Cardiac septum (tissue), 1 donor: ENCODE data around the gene MTHFD1L. TPM values are rescaled to one million over a fixed set of nuclear protein-coding genes. Genes with fewer than 3 reads are reported as not detected.
A peak's percentile ranks its signal among the peaks of the same experiment; 100 is the strongest.

ENCODE experiments used
- DNase-seq: peaks from one replicate; pipeline ENCODE4 v3.0.0-alpha.2; 2020; ENCODE audit warnings: low spot score
- intact Hi-C: fragments of 100-400 bp; cut with DNase I; formaldehyde crosslinking; loops from one replicate; pipeline ENCODE4 v1.14.0; 2022
- total RNA-seq: library from RNA; stranded (reverse); fragmentation: NEBNext Ultra II Directional; extraction: Animal tissue kit (Norgen Biotek cat#: 25700); gene quantifications from one replicate; pipeline ENCODE4 v1.2.1, GENCODE V29; 2021
- donor health status: DM: no; HTN: no; CAD: no.

Gene MTHFD1L
- total RNA-seq, 1 donor from 2014 or later = 5.3 TPM

- no peak for DNase-seq
- intact Hi-C loops = no loop called here
These were observed 140.6 kb downstream of the MTHFD1L start for GRCh38 chr6:151005896-151006632.

- DNase-seq = no peak
- intact Hi-C loops = no loop called here
These were observed 141.6 kb downstream of the MTHFD1L start for GRCh38 chr6:151007076-151007475.

GRCh38 chr6:151007922-151008321, 142.4 kb downstream of the MTHFD1L start:
- no peak for DNase-seq
- intact Hi-C loops = no loop called here

GRCh38 chr6:151008425-151008824, 142.9 kb downstream of the MTHFD1L start:
- no peak for DNase-seq
- intact Hi-C loops = no loop called here

GRCh38 chr6:151009576-151009975, 144.1 kb downstream of the MTHFD1L start:
- DNase-seq = no peak
- intact Hi-C loops = no loop called here

GRCh38 chr6:151010071-151010470, 144.6 kb downstream of the MTHFD1L start:
- no peak for DNase-seq
- intact Hi-C loops = loop anchor here (5.0 kb wide), 2 partner anchors 118 to 232 kb away; no protein-coding TSS in a partner anchor

GRCh38 chr6:151012321-151013294, 147.1 kb downstream of the MTHFD1L start:
- no peak for DNase-seq
- intact Hi-C loops = loop anchor here (5.0 kb wide), 2 partner anchors 120 to 230 kb away; no protein-coding TSS in a partner anchor

- DNase-seq = peak; percentile 82
- intact Hi-C loops = loop anchor here (1.0 to 5.0 kb wide), 3 partner anchors 122 to 310 kb away; no protein-coding TSS in a partner anchor
These were observed 149.1 kb downstream of the MTHFD1L start for GRCh38 chr6:151014404-151015100.

- DNase-seq = no peak
- intact Hi-C loops = no loop called here
These were observed 149.7 kb downstream of the MTHFD1L start for GRCh38 chr6:151015101-151015700.

GRCh38 chr6:151016107-151016506, 150.6 kb downstream of the MTHFD1L start:
- no peak for DNase-seq
- intact Hi-C loops = no loop called here

GRCh38 chr6:151018046-151018445, 152.5 kb downstream of the MTHFD1L start:
- intact Hi-C loops = no loop called here
- no peak for DNase-seq

GRCh38 chr6:151018911-151019782, 153.6 kb downstream of the MTHFD1L start:
- intact Hi-C loops = no loop called here
- no peak for DNase-seq

GRCh38 chr6:151021896-151022295, 156.4 kb downstream of the MTHFD1L start:
- intact Hi-C loops = no loop called here

GRCh38 chr6:151022492-151022891, 157.0 kb downstream of the MTHFD1L start:
- no peak for DNase-seq
- intact Hi-C loops = no loop called here

More at GRCh38 chr6:151021896-151022295, 156.4 kb downstream of the MTHFD1L start:
- no peak for DNase-seq

GRCh38 chr6:151023342-151023741, 157.8 kb downstream of the MTHFD1L start:
- intact Hi-C loops = no loop called here
- DNase-seq = no peak

- intact Hi-C loops = no loop called here
- DNase-seq = no peak
These were observed 159.1 kb downstream of the MTHFD1L start for GRCh38 chr6:151024597-151024996.

- intact Hi-C loops = no loop called here
- no peak for DNase-seq
These were observed 159.6 kb downstream of the MTHFD1L start for GRCh38 chr6:151025076-151025475.

GRCh38 chr6:151026041-151026663, 160.7 kb downstream of the MTHFD1L start:
- no peak for DNase-seq
- intact Hi-C loops = no loop called here
